T-helper 17 cell (primary cell): ENCODE results near the gene GALNT13. TPM values are rescaled to one million over a fixed set of nuclear protein-coding genes. Genes with fewer than 3 reads are reported as not detected.
A peak's percentile ranks its signal among the peaks of the same experiment; 100 is the strongest.

Source experiments
- ATAC-seq: fragments of 150-1000 bp; cut with Tn5 transposase; 2 replicates; pipeline ENCODE4 v1.10.0; 2021; ENCODE audit warnings: mild to moderate bottlenecking, moderate library complexity
- DNase-seq, 3 donors: peaks; one replicate each; pipeline versions ENCODE4 v3.0.0 to v3.0.0-alpha.2; 2020 to 2021
- H3K9me3 ChIP-seq: one replicate; pipeline ENCODE4 v1.7.0; 2013; ENCODE audit warnings: low read length, mild to moderate bottlenecking; ENCODE audit not compliant: control insufficient read depth, poor library complexity, severe bottlenecking
- H3K27ac Mint-ChIP-seq: one replicate; pipeline ENCODE4 v1.8.0; 2022; ENCODE audit warnings: mild to moderate bottlenecking, moderate library complexity, mixed read lengths
- H3K27me3 Mint-ChIP-seq: one replicate; pipeline ENCODE4 v1.8.0; 2022; ENCODE audit warnings: mixed read lengths
- H3K36me3 Mint-ChIP-seq: one replicate; pipeline ENCODE4 v1.8.0; 2022; ENCODE audit warnings: low read depth, mixed read lengths
- H3K4me1 Mint-ChIP-seq: one replicate; pipeline ENCODE4 v1.8.0; 2022; ENCODE audit warnings: mild to moderate bottlenecking, mixed read lengths
- H3K4me3 Mint-ChIP-seq: one replicate; pipeline ENCODE4 v1.8.0; 2022; ENCODE audit warnings: mild to moderate bottlenecking, moderate library complexity, mixed read lengths
- total RNA-seq, 4 donors: library from RNA in 2 of 4; stranded (reverse) in 2 of 4; gene quantifications; one replicate each; pipeline ENCODE4 v1.2.3 and lab custom pipeline; 2022 to 2026

GALNT13 gene
- total RNA-seq, result not detected
- 0.08 to 0.12 reads per million in 2 donors for total RNA-seq (lab: John Stamatoyannopoulos, UW)

GRCh38 chr2:153871231-153872221 is at the start of gene GALNT13:
TSS of gene GALNT13 (plus strand) at chr2:153871922.
- DNase-seq (no peak), ATAC-seq (no peak)
- Mint-ChIP-seq H3K27ac (no peak within 1 kb of the TSS), H3K4me1 (no peaks in the 10 kb centered on the region), H3K27me3 (peaks cover 7% of the 10 kb centered on the region), H3K4me3 (no peak within 1 kb of the TSS), H3K36me3 (peaks cover 4% of the 10 kb centered on the region)
- no peaks in the 10 kb centered on the region for H3K9me3 ChIP-seq

- no peaks in the 10 kb centered on the region for H3K36me3 Mint-ChIP-seq
- no peaks in the 10 kb centered on the region for H3K27me3 Mint-ChIP-seq
- no peak overlapping the region for H3K4me3 Mint-ChIP-seq
- H3K9me3 ChIP-seq, result no peaks in the 10 kb centered on the region
- ATAC-seq (no peak), DNase-seq (no peak)
- no peaks in the 10 kb centered on the region for H3K4me1 Mint-ChIP-seq
- H3K27ac Mint-ChIP-seq, result no peak overlapping the region
These were observed 47.8 kb upstream of the GALNT13 start for GRCh38 chr2:153823880-153824279.

GRCh38 chr2:153828335-153828734 is 43.4 kb upstream of the GALNT13 start:
- no peaks in the 10 kb centered on the region for H3K27me3 Mint-ChIP-seq
- DNase-seq (no peak), ATAC-seq (no peak)
- no peaks in the 10 kb centered on the region for H3K4me1 Mint-ChIP-seq
- H3K4me3 Mint-ChIP-seq, result no peak overlapping the region
- H3K36me3 Mint-ChIP-seq, result no peaks in the 10 kb centered on the region
- no peak overlapping the region for H3K27ac Mint-ChIP-seq
- no peaks in the 10 kb centered on the region for H3K9me3 ChIP-seq

- Mint-ChIP-seq H3K27ac (no peak overlapping the region), H3K27me3 (no peaks in the 10 kb centered on the region), H3K4me1 (no peaks in the 10 kb centered on the region), H3K4me3 (no peak overlapping the region), H3K36me3 (no peaks in the 10 kb centered on the region)
- DNase-seq (no peak), ATAC-seq (no peak)
- no peaks in the 10 kb centered on the region for H3K9me3 ChIP-seq
These were observed 37.1 kb upstream of the GALNT13 start for GRCh38 chr2:153834662-153835061.

- DNase-seq (no peak), ATAC-seq (no peak)
- Mint-ChIP-seq H3K4me1 (no peaks in the 10 kb centered on the region), H3K27me3 (no peaks in the 10 kb centered on the region), H3K27ac (no peak overlapping the region), H3K4me3 (no peak overlapping the region), H3K36me3 (no peaks in the 10 kb centered on the region)
- H3K9me3 ChIP-seq, result no peaks in the 10 kb centered on the region
These were observed 13.5 kb upstream of the GALNT13 start for GRCh38 chr2:153858250-153858649.

- H3K27me3 Mint-ChIP-seq, result no peaks in the 10 kb centered on the region
- H3K9me3 ChIP-seq, result no peaks in the 10 kb centered on the region
- no peaks in the 10 kb centered on the region for H3K4me1 Mint-ChIP-seq
- no peak overlapping the region for H3K27ac Mint-ChIP-seq
- H3K4me3 Mint-ChIP-seq, result no peak overlapping the region
- DNase-seq (no peak), ATAC-seq (no peak)
- H3K36me3 Mint-ChIP-seq, result no peaks in the 10 kb centered on the region
These were observed 7.7 kb upstream of the GALNT13 start for GRCh38 chr2:153864022-153864421.

GRCh38 chr2:153866595-153866994 is 5.1 kb upstream of the GALNT13 start:
- no peaks in the 10 kb centered on the region for H3K9me3 ChIP-seq
- Mint-ChIP-seq H3K4me3 (no peak overlapping the region), H3K4me1 (no peaks in the 10 kb centered on the region), H3K27me3 (no peaks in the 10 kb centered on the region), H3K36me3 (no peaks in the 10 kb centered on the region), H3K27ac (no peak overlapping the region)
- ATAC-seq (no peak), DNase-seq (no peak)

- H3K4me1 Mint-ChIP-seq, result no peaks in the 10 kb centered on the region
- H3K4me3 Mint-ChIP-seq, result no peak overlapping the region
- H3K27ac Mint-ChIP-seq, result no peak overlapping the region
- ATAC-seq, result no peak
- DNase-seq, result no peak
- H3K9me3 ChIP-seq, result no peaks in the 10 kb centered on the region
- H3K27me3 Mint-ChIP-seq, result peaks cover 7% of the 10 kb centered on the region
- peaks cover 4% of the 10 kb centered on the region for H3K36me3 Mint-ChIP-seq
These were observed 1.4 kb upstream of the GALNT13 start for GRCh38 chr2:153870308-153870707.

GRCh38 chr2:153872311-153873051 is 759 bp downstream of the GALNT13 start:
- Mint-ChIP-seq H3K27ac (no peak overlapping the region), H3K4me3 (peak overlapping the region; percentile 33), H3K27me3 (peaks cover 7% of the 10 kb centered on the region), H3K4me1 (no peaks in the 10 kb centered on the region), H3K36me3 (peaks cover 4% of the 10 kb centered on the region)
- H3K9me3 ChIP-seq, result no peaks in the 10 kb centered on the region
- DNase-seq, result no peak
- no peak for ATAC-seq

- no peaks in the 10 kb centered on the region for H3K9me3 ChIP-seq
- H3K4me3 Mint-ChIP-seq, result peak overlapping the region; percentile 33
- H3K36me3 Mint-ChIP-seq, result peaks cover 4% of the 10 kb centered on the region
- H3K27me3 Mint-ChIP-seq, result peaks cover 7% of the 10 kb centered on the region
- ATAC-seq (no peak), DNase-seq (no peak)
- H3K4me1 Mint-ChIP-seq, result no peaks in the 10 kb centered on the region
- no peak overlapping the region for H3K27ac Mint-ChIP-seq
These were observed 1.6 kb downstream of the GALNT13 start for GRCh38 chr2:153873052-153874048.

GRCh38 chr2:153875801-153876466 is 4.2 kb downstream of the GALNT13 start:
- no peak overlapping the region for H3K27ac Mint-ChIP-seq
- DNase-seq (no peak), ATAC-seq (no peak)
- peaks cover 7% of the 10 kb centered on the region for H3K27me3 Mint-ChIP-seq
- no peaks in the 10 kb centered on the region for H3K9me3 ChIP-seq
- H3K4me1 Mint-ChIP-seq, result no peaks in the 10 kb centered on the region
- peaks cover 4% of the 10 kb centered on the region for H3K36me3 Mint-ChIP-seq
- H3K4me3 Mint-ChIP-seq, result no peak overlapping the region

GRCh38 chr2:153880926-153881325 is 9.2 kb downstream of the GALNT13 start:
- ATAC-seq, result no peak
- DNase-seq, result no peak
- H3K27ac Mint-ChIP-seq, result no peak overlapping the region

More at GRCh38 chr2:153880926-153881325, 9.2 kb downstream of the GALNT13 start:
- H3K9me3 ChIP-seq, result no peaks in the 10 kb centered on the region
- no peaks in the 10 kb centered on the region for H3K36me3 Mint-ChIP-seq
- no peak overlapping the region for H3K4me3 Mint-ChIP-seq
- H3K27me3 Mint-ChIP-seq, result no peaks in the 10 kb centered on the region
- no peaks in the 10 kb centered on the region for H3K4me1 Mint-ChIP-seq
